ENCODE data around the gene APOF. TPM values are rescaled to one million over a fixed set of nuclear protein-coding genes. Genes with fewer than 3 reads are reported as not detected.

APOF gene
- total and polyA plus RNA-seq, 2 of the 8 experiments (the other 6 are each of a cell fraction or from before 2014, with no cell fraction given), result not detected

- TF ChIP-seq ZNF274 (IDR thresholded peaks at IDR 0.05; ENCODE audit: borderline replicate concordance, extremely low read depth, low read length), result no peak
- no peak for TF ChIP-seq RBBP5 (IDR thresholded peaks at IDR 0.05; ENCODE audit: borderline replicate concordance, low read depth, low read length)
- no peak for TF ChIP-seq SP4 (IDR thresholded peaks at IDR 0.05; ENCODE audit: low read length)
- no peak for TF ChIP-seq NRF1 (IDR thresholded peaks at IDR 0.05; ENCODE audit: low read depth, low read length)
- TF ChIP-seq, protein P1, sequence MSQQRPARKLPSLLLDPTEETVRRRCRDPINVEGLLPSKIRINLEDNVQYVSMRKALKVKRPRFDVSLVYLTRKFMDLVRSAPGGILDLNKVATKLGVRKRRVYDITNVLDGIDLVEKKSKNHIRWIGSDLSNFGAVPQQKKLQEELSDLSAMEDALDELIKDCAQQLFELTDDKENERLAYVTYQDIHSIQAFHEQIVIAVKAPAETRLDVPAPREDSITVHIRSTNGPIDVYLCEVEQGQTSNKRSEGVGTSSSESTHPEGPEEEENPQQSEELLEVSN (IDR thresholded peaks at IDR 0.05), result no peak; the same call in 1 of the 2 replicates
- no peak for TF ChIP-seq CHD2 (IDR thresholded peaks at IDR 0.05; ENCODE audit: low read length)
- TF ChIP-seq BCL11A (IDR thresholded peaks at IDR 0.05; ENCODE audit: low read depth in 2 of 2, low read length in 2 of 2), result no peak
- no peak for TF ChIP-seq NANOG (IDR thresholded peaks at IDR 0.05; ENCODE audit: insufficient read depth, low read depth, low read length, poor library complexity, severe bottlenecking)
- no peak for TF ChIP-seq EZH2 (IDR thresholded peaks at IDR 0.05; ENCODE audit: low read depth, low read length, severe bottlenecking)
- TF ChIP-seq CREB1 (IDR thresholded peaks at IDR 0.05), result no peak
Observed at GRCh38 chr12:56387152-56387736, 24.6 kb upstream of the APOF start (continued).
